Fibroblast of lung (primary cell): ENCODE data around the gene CTTNBP2NL. TPM values are rescaled to one million over a fixed set of nuclear protein-coding genes. Genes with fewer than 3 reads are reported as not detected.
"Not testable (repeated sequence)": the region's sequence is repeated elsewhere in the genome, so short reads cannot be mapped to it uniquely, and the experiment has no call there.

Experiments
- DNase-seq, 2 donors: peaks; one replicate each; pipeline versions ENCODE4 v3.0.0 to v3.0.0-alpha.2; 2010; ENCODE audit warnings: low read depth in 2 of 2
- H2AFZ ChIP-seq: 2 replicates; pipeline ENCODE4 v1.5.1; 2012; ENCODE audit warnings: low read length, control low read depth, inconsistent platforms
- H3K27ac ChIP-seq: 2 replicates; pipeline ENCODE4 v1.5.1; 2011; ENCODE audit warnings: low read length, control low read depth; ENCODE audit not compliant: insufficient read depth
- H3K27me3 ChIP-seq: 2 replicates; pipeline ENCODE4 v1.5.1; 2011; ENCODE audit warnings: mild to moderate bottlenecking, low read length; ENCODE audit not compliant: control insufficient read depth, insufficient read depth
- H3K36me3 ChIP-seq: 2 replicates; pipeline ENCODE4 v1.5.1; 2011; ENCODE audit warnings: low read length; ENCODE audit not compliant: control insufficient read depth, insufficient read depth
- H3K4me1 ChIP-seq: 2 replicates; pipeline ENCODE4 v1.5.1; 2011; ENCODE audit warnings: low read length; ENCODE audit not compliant: control insufficient read depth, insufficient read depth; ENCODE audit errors: extremely low read depth
- H3K4me2 ChIP-seq: 2 replicates; pipeline ENCODE4 v1.5.1; 2011; ENCODE audit warnings: low read length, control low read depth; ENCODE audit not compliant: insufficient read depth; ENCODE audit errors: extremely low read depth
- H3K4me3 ChIP-seq, 4 experiments: fragments of 200-600 bp in 1 of 4; sonication (generic) in 1 of 4; replicated peaks in 1 of 4; 2 replicates each; pipeline ENCODE4 v1.5.1; 2011 to 2016; ENCODE audit warnings: low read length in 4 of 4, low read depth in 3 of 4, mild to moderate bottlenecking in 3 of 4, control low read depth in 2 of 4, inconsistent platforms in 1 of 4, mixed read lengths in 1 of 4; ENCODE audit not compliant: insufficient read depth in 1 of 4; ENCODE audit errors: control extremely low read depth in 1 of 4
- H3K79me2 ChIP-seq: 2 replicates; pipeline ENCODE4 v1.5.1; 2012; ENCODE audit warnings: mild to moderate bottlenecking, low read length, inconsistent platforms; ENCODE audit not compliant: control insufficient read depth, insufficient read depth
- H3K9ac ChIP-seq: 2 replicates; pipeline ENCODE4 v1.5.1; 2011; ENCODE audit warnings: mild to moderate bottlenecking, low read length, control low read depth; ENCODE audit not compliant: insufficient read depth
- H3K9me3 ChIP-seq: 2 replicates; pipeline ENCODE4 v1.5.1; 2012; ENCODE audit warnings: low read depth, low read length; ENCODE audit not compliant: control insufficient read depth, insufficient read depth
- H4K20me1 ChIP-seq: 2 replicates; pipeline ENCODE4 v1.5.1; 2011; ENCODE audit warnings: low read length; ENCODE audit not compliant: control insufficient read depth, insufficient read depth; ENCODE audit errors: extremely low read depth
- CTCF ChIP-seq, 2 donors: IDR thresholded peaks in 1 of 2; conservative IDR thresholded peaks in 1 of 2; 1 replicate in 1 of 2; 2 replicates in 1 of 2; pipeline ENCODE4 v1.5.1; 2011 to 2012; ENCODE audit warnings: low read length in 2 of 2, control low read depth in 1 of 2, inconsistent platforms in 1 of 2, low read depth in 1 of 2, mild to moderate bottlenecking in 1 of 2
- EZH2 ChIP-seq: IDR thresholded peaks from 2 replicates; pipeline ENCODE4 v1.5.1; 2012; ENCODE audit warnings: low read length, control low read depth, mild to moderate bottlenecking; ENCODE audit errors: missing control alignments
- polyA plus RNA-seq, 2 donors: library from polyadenylated mRNA; depleted of rRNA in 1 of 2; stranded (reverse) in 1 of 2; unstranded in 1 of 2; fragments of >200 nt; gene quantifications; 2 replicates each; pipeline ENCODE4 v1.2.1, GENCODE V29; 2011 to 2012; ENCODE audit warnings: missing spikeins in 1 of 2
- total RNA-seq: library from RNA; depleted of rRNA; stranded (reverse); fragments of >200 nt; gene quantifications from 2 replicates; pipeline ENCODE4 v1.2.1, GENCODE V29; 2014

Gene CTTNBP2NL
- total and polyA plus RNA-seq, 2 donors (not counting 1 experiment from before 2014, with no cell fraction given) = 18.5 to 26.8 TPM

GRCh38 chr1:112450773-112451172 lies 54.8 kb downstream of the CTTNBP2NL start:
- H3K4me2 ChIP-seq = no peak overlapping the region
- no peaks in the 10 kb centered on the region for H3K27me3 ChIP-seq
- H3K9me3 ChIP-seq = no peaks in the 10 kb centered on the region
- H2AFZ ChIP-seq = no peak overlapping the region
- H4K20me1 ChIP-seq = no peaks in the 10 kb centered on the region
- H3K79me2 ChIP-seq = peaks cover 8% of the 10 kb centered on the region
- peaks cover 5% of the 10 kb centered on the region for H3K4me1 ChIP-seq
- peaks cover 5% of the 10 kb centered on the region for H3K36me3 ChIP-seq
- H3K4me3 ChIP-seq = no peak overlapping the region
- no peak overlapping the region for H3K27ac ChIP-seq
- no peak overlapping the region for H3K9ac ChIP-seq
- TF ChIP-seq EZH2 (no peak), CTCF (conservative IDR thresholded peaks at IDR 0.05 in 1 of 2, IDR thresholded peaks at IDR 0.05 in 1 of 2; ENCODE audit: low read depth in 1 of 2, low read length in 2 of 2) (no peak)
- DNase-seq = no peak

- H3K27ac ChIP-seq, H3K4me1 ChIP-seq, H4K20me1 ChIP-seq, H3K27me3 ChIP-seq, H3K79me2 ChIP-seq, H2AFZ ChIP-seq, H3K36me3 ChIP-seq, H3K9ac ChIP-seq, H3K4me2 ChIP-seq, H3K4me3 ChIP-seq, H3K9me3 ChIP-seq: not testable (repeated sequence)
- DNase-seq = peak; percentile 18 to 45
Observed at GRCh38 chr1:112451301-112451700, 55.3 kb downstream of the CTTNBP2NL start.

- no peak for TF ChIP-seq EZH2
- TF ChIP-seq CTCF (conservative IDR thresholded peaks at IDR 0.05 in 1 of 2, IDR thresholded peaks at IDR 0.05 in 1 of 2; ENCODE audit: low read depth in 1 of 2, low read length in 2 of 2) = no peak
- peaks cover 14% of the 10 kb centered on the region for H3K36me3 ChIP-seq
- H3K27me3 ChIP-seq = no peaks in the 10 kb centered on the region
- H4K20me1 ChIP-seq = no peaks in the 10 kb centered on the region
- no peak overlapping the region for H3K4me3 ChIP-seq
- H3K9ac ChIP-seq = no peak overlapping the region
- no peaks in the 10 kb centered on the region for H3K9me3 ChIP-seq
- no peak overlapping the region for H3K27ac ChIP-seq
- peaks cover 28% of the 10 kb centered on the region for H3K4me1 ChIP-seq
- no peak for DNase-seq
- H3K4me2 ChIP-seq = no peak overlapping the region
- no peak overlapping the region for H2AFZ ChIP-seq
- H3K79me2 ChIP-seq = peaks cover 4% of the 10 kb centered on the region
Observed at GRCh38 chr1:112453876-112454275, 57.9 kb downstream of the CTTNBP2NL start.
